ENCODE measurements around the gene MAP3K9. TPM values are rescaled to one million over a fixed set of nuclear protein-coding genes. Genes with fewer than 3 reads are reported as not detected.

Gene MAP3K9
- total RNA-seq, 1 donor from 2014 or later: 8.6 TPM

- Mint-ChIP-seq H3K9me3 (ENCODE audit: unreplicated experiment) (no peaks in the 10 kb centered on the region), H3K36me3 (ENCODE audit: low read depth, unreplicated experiment) (no peaks in the 10 kb centered on the region), H3K27me3 (ENCODE audit: unreplicated experiment) (no peaks in the 10 kb centered on the region), H3K4me3 (ENCODE audit: unreplicated experiment) (no peak overlapping the region), H3K4me1 (ENCODE audit: unreplicated experiment) (no peaks in the 10 kb centered on the region), H3K27ac (ENCODE audit: unreplicated experiment) (no peak overlapping the region)
- TF ChIP-seq CTCF (IDR thresholded peaks at IDR 0.05; ENCODE audit: unreplicated experiment): no peak
- DNase-seq (ENCODE audit: low spot score): no peak
These were observed 29.6 kb downstream of the MAP3K9 start for GRCh38 chr14:70779667-70780066.

DNA sequence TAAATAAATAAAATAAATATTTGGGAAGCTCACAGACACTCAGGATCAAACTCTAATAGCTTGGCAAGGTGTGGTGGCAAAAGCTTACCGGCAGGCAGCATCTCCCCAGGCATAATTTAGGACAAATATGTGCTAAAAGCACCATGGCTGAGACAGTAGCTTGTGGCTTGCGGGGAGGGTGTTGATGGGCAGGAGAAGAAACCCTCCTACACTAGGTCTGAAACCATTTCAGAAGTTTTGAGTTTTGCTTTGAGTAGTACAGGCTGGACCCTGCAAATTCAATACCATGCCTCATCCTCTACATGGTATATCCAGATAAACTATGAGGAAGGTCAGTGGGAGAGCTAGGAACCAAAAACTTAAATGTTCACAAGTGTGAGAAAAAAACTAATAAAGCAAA lies 33.1 kb downstream of the MAP3K9 start:
- no peaks in the 10 kb centered on the region for H3K27me3 Mint-ChIP-seq (ENCODE audit: unreplicated experiment)
- no peak for TF ChIP-seq CTCF (IDR thresholded peaks at IDR 0.05; ENCODE audit: unreplicated experiment)
- no peak overlapping the region for H3K27ac Mint-ChIP-seq (ENCODE audit: unreplicated experiment)
- H3K4me1 Mint-ChIP-seq (ENCODE audit: unreplicated experiment): peaks cover 13% of the 10 kb centered on the region
- no peaks in the 10 kb centered on the region for H3K9me3 Mint-ChIP-seq (ENCODE audit: unreplicated experiment)
- DNase-seq (ENCODE audit: low spot score): no peak
- H3K36me3 Mint-ChIP-seq (ENCODE audit: low read depth, unreplicated experiment): no peaks in the 10 kb centered on the region
- H3K4me3 Mint-ChIP-seq (ENCODE audit: unreplicated experiment): no peak overlapping the region

- Mint-ChIP-seq H3K36me3 (ENCODE audit: low read depth, unreplicated experiment) (no peaks in the 10 kb centered on the region), H3K27me3 (ENCODE audit: unreplicated experiment) (no peaks in the 10 kb centered on the region), H3K9me3 (ENCODE audit: unreplicated experiment) (no peaks in the 10 kb centered on the region), H3K27ac (ENCODE audit: unreplicated experiment) (no peak overlapping the region), H3K4me1 (ENCODE audit: unreplicated experiment) (peaks cover 16% of the 10 kb centered on the region), H3K4me3 (ENCODE audit: unreplicated experiment) (no peak overlapping the region)
- TF ChIP-seq CTCF (IDR thresholded peaks at IDR 0.05; ENCODE audit: unreplicated experiment): no peak
- no peak for DNase-seq (ENCODE audit: low spot score)
These were observed 36.0 kb downstream of the MAP3K9 start for GRCh38 chr14:70773182-70773862.

- no peak overlapping the region for H3K27ac Mint-ChIP-seq (ENCODE audit: unreplicated experiment)
- no peak for TF ChIP-seq CTCF (IDR thresholded peaks at IDR 0.05; ENCODE audit: unreplicated experiment)
- H3K4me3 Mint-ChIP-seq (ENCODE audit: unreplicated experiment): no peak overlapping the region
- H3K4me1 Mint-ChIP-seq (ENCODE audit: unreplicated experiment): peaks cover 16% of the 10 kb centered on the region
- H3K36me3 Mint-ChIP-seq (ENCODE audit: low read depth, unreplicated experiment): no peaks in the 10 kb centered on the region
- H3K9me3 Mint-ChIP-seq (ENCODE audit: unreplicated experiment): no peaks in the 10 kb centered on the region
- H3K27me3 Mint-ChIP-seq (ENCODE audit: unreplicated experiment): no peaks in the 10 kb centered on the region
- DNase-seq (ENCODE audit: low spot score): peak; percentile 19
These were observed 37.5 kb downstream of the MAP3K9 start for GRCh38 chr14:70771781-70772212.

DNA sequence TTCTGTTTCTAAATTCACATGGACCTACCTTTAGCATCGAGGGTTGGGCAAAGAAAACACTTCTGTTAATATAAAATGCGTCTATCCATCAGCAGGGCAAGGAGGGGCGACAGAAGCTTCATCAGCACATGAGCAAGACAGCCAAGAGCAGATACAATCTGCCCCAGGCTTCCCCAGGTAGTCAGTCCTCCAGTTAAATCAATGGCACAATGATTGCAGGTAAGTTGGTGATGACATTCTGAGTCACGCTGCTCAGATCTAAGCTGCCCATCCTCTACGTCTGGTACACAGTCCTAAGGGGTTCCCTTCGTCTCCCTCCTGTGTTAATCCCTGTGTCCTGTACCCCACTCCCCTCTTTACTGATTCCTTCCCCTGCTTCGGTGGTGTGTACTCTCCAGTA lies 38.8 kb downstream of the MAP3K9 start:
- H3K9me3 Mint-ChIP-seq (ENCODE audit: unreplicated experiment): no peaks in the 10 kb centered on the region

More for the DNA sequence above, 38.8 kb downstream of the MAP3K9 start:
- no peaks in the 10 kb centered on the region for H3K27me3 Mint-ChIP-seq (ENCODE audit: unreplicated experiment)
- H3K27ac Mint-ChIP-seq (ENCODE audit: unreplicated experiment): peak overlapping the region; percentile 18
- TF ChIP-seq CTCF (IDR thresholded peaks at IDR 0.05; ENCODE audit: unreplicated experiment): no peak
- no peaks in the 10 kb centered on the region for H3K36me3 Mint-ChIP-seq (ENCODE audit: low read depth, unreplicated experiment)
- no peak overlapping the region for H3K4me3 Mint-ChIP-seq (ENCODE audit: unreplicated experiment)
- no peak for DNase-seq (ENCODE audit: low spot score)
- H3K4me1 Mint-ChIP-seq (ENCODE audit: unreplicated experiment): peaks cover 16% of the 10 kb centered on the region

Measured in endothelial cell (in vitro differentiated cells).